PC-3 (cell line): ENCODE measurements around the gene DRAXIN.

Source experiments
- CTCF ChIP-seq: fragments of 300-600 bp; sonication (generic); conservative IDR thresholded peaks from 2 replicates; pipeline ENCODE4 v1.5.1; 2017; ENCODE audit warnings: antibody characterized with exemption, low read depth, mild to moderate bottlenecking, low read length
- EZH2 ChIP-seq: fragments of 300-600 bp; sonication (generic); IDR thresholded peaks from one replicate; pipeline ENCODE4 v1.6.1; 2017; ENCODE audit warnings: antibody characterized with exemption, mild to moderate bottlenecking, low read length; ENCODE audit not compliant: unreplicated experiment

DNA sequence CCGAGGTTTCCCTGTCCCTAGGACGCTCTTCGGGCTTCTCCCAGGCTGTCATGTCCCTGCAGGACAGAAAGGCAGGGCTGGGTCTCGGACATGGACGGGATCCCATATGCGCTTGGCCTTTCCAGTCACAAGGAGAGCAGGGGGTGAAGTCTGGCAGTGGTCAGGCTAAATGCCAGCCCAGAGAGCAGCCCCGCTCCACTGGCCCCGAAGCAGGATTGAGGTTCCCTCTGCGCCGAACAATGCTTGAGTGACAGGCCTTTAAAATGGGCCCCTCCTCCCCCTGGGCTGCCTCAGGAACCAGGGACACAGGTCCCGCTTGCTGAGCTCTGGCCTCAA is 12.7 kb downstream of the DRAXIN start:
- TF ChIP-seq CTCF (no peak), EZH2 (no peak)
